Smooth muscle cell (in vitro differentiated cells): ENCODE data around the gene QRSL1. TPM values are rescaled to one million over a fixed set of nuclear protein-coding genes. Genes with fewer than 3 reads are reported as not detected.

Experiments
- DNase-seq: peaks from one replicate; lab custom pipeline; 2025; ENCODE audit not compliant: unreplicated experiment; lab: John Stamatoyannopoulos, UW
- H2AFZ ChIP-seq: fragments of 200-600 bp; sonication (generic); 2 replicates; pipeline ENCODE4 v1.6.0; 2016; ENCODE audit warnings: antibody characterized with exemption, low read depth, mild to moderate bottlenecking
- H3F3A ChIP-seq: fragments of 200-600 bp; sonication (generic); 2 replicates; pipeline ENCODE4 v1.6.0; 2017; ENCODE audit warnings: antibody characterized with exemption, low read depth
- H3K27ac ChIP-seq: fragments of 200-600 bp; sonication (generic); 2 replicates; pipeline ENCODE4 v1.5.1; 2016; ENCODE audit warnings: low read depth, mild to moderate bottlenecking
- H3K27me3 ChIP-seq: fragments of 200-600 bp; sonication (generic); 2 replicates; pipeline ENCODE4 v1.6.1; 2016; ENCODE audit warnings: low read depth, mild to moderate bottlenecking
- H3K36me3 ChIP-seq: fragments of 200-600 bp; sonication (generic); 2 replicates; pipeline ENCODE4 v1.5.1; 2016; ENCODE audit warnings: low read depth
- H3K4me1 ChIP-seq: fragments of 200-600 bp; sonication (generic); 2 replicates; pipeline ENCODE4 v1.5.1; 2016; ENCODE audit warnings: low read depth
- H3K4me2 ChIP-seq: fragments of 200-600 bp; sonication (generic); 2 replicates; pipeline ENCODE4 v1.6.0; 2016; ENCODE audit warnings: mild to moderate bottlenecking
- H3K4me3 ChIP-seq: fragments of 200-600 bp; sonication (generic); 2 replicates; pipeline ENCODE4 v1.5.1; 2016; ENCODE audit warnings: mild to moderate bottlenecking
- H3K79me2 ChIP-seq: fragments of 200-600 bp; sonication (generic); 2 replicates; pipeline ENCODE4 v1.6.0; 2016; ENCODE audit warnings: low read depth, mild to moderate bottlenecking
- H3K9ac ChIP-seq: fragments of 200-600 bp; sonication (generic); 2 replicates; pipeline ENCODE4 v1.6.0; 2016; ENCODE audit warnings: low read depth
- H3K9me3 ChIP-seq: fragments of 200-600 bp; sonication (generic); replicated peaks from 2 replicates; pipeline ENCODE4 v1.5.1; 2016; ENCODE audit warnings: low read depth
- H4K20me1 ChIP-seq: fragments of 200-600 bp; sonication (generic); 2 replicates; pipeline ENCODE4 v1.6.0; 2016; ENCODE audit warnings: low read depth
- CTCF ChIP-seq: fragments of 200-600 bp; sonication (generic); IDR thresholded peaks from 2 replicates; pipeline ENCODE4 v1.5.1; 2017; ENCODE audit warnings: borderline replicate concordance, mild to moderate bottlenecking, antibody characterized with exemption; ENCODE audit not compliant: insufficient read depth, poor library complexity, severe bottlenecking
- WGBS: methylation state at CpG from one replicate; pipeline ENCODE4 v1.1.7; 2016; ENCODE audit warnings: low lambda C conversion rate; 5-methylcytosine and 5-hydroxymethylcytosine counted together
- polyA plus RNA-seq: library from polyadenylated mRNA; unstranded; fragments of >200 nt; fragmentation: Nextera tagmentation; extraction: Ambion mirVana; gene quantifications from 2 replicates; pipeline ENCODE4 v1.2.1, GENCODE V29; 2016
- total RNA-seq: library from RNA; depleted of rRNA; stranded (reverse); fragments of >200 nt; gene quantifications from 2 replicates; pipeline ENCODE4 v1.2.3, GENCODE V29; 2014

Gene QRSL1
- total and polyA plus RNA-seq, 2 experiments from 2014 or later, result 8.9 to 10.4 TPM

- H4K20me1 ChIP-seq, result no peaks in the 10 kb centered on the region
- DNase-seq, result no peak
- H3K4me3 ChIP-seq, result no peak overlapping the region
- H3K27ac ChIP-seq, result no peak overlapping the region
- no peak overlapping the region for H3K9ac ChIP-seq
- no peaks in the 10 kb centered on the region for H3K9me3 ChIP-seq
- H2AFZ ChIP-seq, result no peak overlapping the region
- no peak for TF ChIP-seq CTCF
- no peaks in the 10 kb centered on the region for H3K27me3 ChIP-seq
- no peaks in the 10 kb centered on the region for H3K4me1 ChIP-seq
- no peak overlapping the region for H3K4me2 ChIP-seq
- no peaks in the 10 kb centered on the region for H3F3A ChIP-seq
- 91% methylated on average over 3 of the region's 3 CpGs for WGBS
- H3K36me3 ChIP-seq, result no peaks in the 10 kb centered on the region
- H3K79me2 ChIP-seq, result no peaks in the 10 kb centered on the region
These were observed 11.1 kb upstream of the QRSL1 start for GRCh38 chr6:106618324-106618723.

- no peak overlapping the region for H3K27ac ChIP-seq
- H3K9me3 ChIP-seq, result no peaks in the 10 kb centered on the region
- no peak overlapping the region for H2AFZ ChIP-seq
- no peak overlapping the region for H3K9ac ChIP-seq
- WGBS, result 85% methylated on average over 1 of the region's 1 CpG
- H3K4me1 ChIP-seq, result no peaks in the 10 kb centered on the region
- no peak for DNase-seq
- no peak overlapping the region for H3K4me3 ChIP-seq
- H3F3A ChIP-seq, result no peaks in the 10 kb centered on the region
- no peak overlapping the region for H3K4me2 ChIP-seq
- H3K79me2 ChIP-seq, result no peaks in the 10 kb centered on the region
- H3K36me3 ChIP-seq, result no peaks in the 10 kb centered on the region
- H3K27me3 ChIP-seq, result no peaks in the 10 kb centered on the region
- TF ChIP-seq CTCF, result no peak
- no peaks in the 10 kb centered on the region for H4K20me1 ChIP-seq
These were observed 10.2 kb upstream of the QRSL1 start for GRCh38 chr6:106619223-106619622.

GRCh38 chr6:106620931-106621672, 8.3 kb upstream of the QRSL1 start:
- no peaks in the 10 kb centered on the region for H3F3A ChIP-seq
- no peak overlapping the region for H3K27ac ChIP-seq
- TF ChIP-seq CTCF, result no peak
- H2AFZ ChIP-seq, result no peak overlapping the region
- no peak overlapping the region for H3K4me3 ChIP-seq
- H3K79me2 ChIP-seq, result no peaks in the 10 kb centered on the region
- DNase-seq, result no peak
- no peaks in the 10 kb centered on the region for H4K20me1 ChIP-seq
- H3K4me2 ChIP-seq, result no peak overlapping the region
- H3K36me3 ChIP-seq, result no peaks in the 10 kb centered on the region
- H3K4me1 ChIP-seq, result no peaks in the 10 kb centered on the region
- no peaks in the 10 kb centered on the region for H3K9me3 ChIP-seq
- WGBS, result 83% methylated on average over 3 of the region's 3 CpGs
- no peaks in the 10 kb centered on the region for H3K27me3 ChIP-seq
- no peak overlapping the region for H3K9ac ChIP-seq

- H3K4me1 ChIP-seq, result no peaks in the 10 kb centered on the region
- H4K20me1 ChIP-seq, result no peaks in the 10 kb centered on the region
- no peaks in the 10 kb centered on the region for H3K27me3 ChIP-seq
- H3K36me3 ChIP-seq, result no peaks in the 10 kb centered on the region
- no peaks in the 10 kb centered on the region for H3K9me3 ChIP-seq
- no peaks in the 10 kb centered on the region for H3F3A ChIP-seq
- no peak overlapping the region for H2AFZ ChIP-seq
- no peak overlapping the region for H3K27ac ChIP-seq
- H3K79me2 ChIP-seq, result no peaks in the 10 kb centered on the region
- no peak overlapping the region for H3K4me3 ChIP-seq
- 97% methylated on average over 8 of the region's 8 CpGs for WGBS
- H3K9ac ChIP-seq, result no peak overlapping the region
- DNase-seq, result no peak
- no peak for TF ChIP-seq CTCF
- no peak overlapping the region for H3K4me2 ChIP-seq
These were observed 7.0 kb upstream of the QRSL1 start for GRCh38 chr6:106622412-106622811.
